Body of pancreas (tissue), 4 donors: Measurements from ENCODE around the gene ULK4.

Experiments used
- CTCF ChIP-seq, 7 experiments: fragments of 450-650 bp in 4 of 7; fragments of 200-600 bp in 3 of 7; sonication (generic) in 3 of 7; IDR thresholded peaks; one replicate each; pipeline ENCODE4 v1.5.1; 2016 to 2019; ENCODE audit warnings: antibody characterized with exemption in 7 of 7
- POLR2A ChIP-seq, 3 donors: fragments of 450-650 bp; IDR thresholded peaks; one replicate each; pipeline ENCODE4 v1.6.1; 2016; ENCODE audit warnings: antibody characterized with exemption in 3 of 3, mild to moderate bottlenecking in 2 of 3

GRCh38 chr3:41290306-41290705, 671.6 kb downstream of the ULK4 start:
- no peak for TF ChIP-seq CTCF (IDR thresholded peaks at IDR 0.05)
- TF ChIP-seq POLR2A (IDR thresholded peaks at IDR 0.05): no peak
